ENCODE data around the gene DGCR8.
"Not testable (repeated sequence)": the region's sequence is repeated elsewhere in the genome, so short reads cannot be mapped to it uniquely, and the experiment has no call there.

DNA sequence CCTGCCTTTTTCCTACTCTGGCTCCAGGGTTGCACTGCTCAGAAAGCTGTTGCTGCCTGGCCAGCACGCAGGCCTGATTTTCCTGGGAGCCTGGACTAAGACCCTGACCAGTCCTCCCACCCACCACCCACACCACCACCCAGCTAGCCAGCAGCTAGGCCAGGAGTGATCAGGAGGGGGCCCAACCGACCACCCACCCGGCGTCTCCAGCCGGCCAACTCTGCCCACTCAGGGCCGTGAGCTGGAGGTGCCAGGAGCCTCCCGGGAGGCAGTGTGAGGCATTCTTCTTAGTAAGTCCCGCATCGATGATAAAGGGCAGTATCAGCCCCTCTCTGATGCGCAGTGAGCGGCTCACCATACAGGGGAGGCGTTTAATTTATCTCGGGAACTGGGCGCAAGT, 79.5 kb downstream of the DGCR8 start:
- TF ChIP-seq, protein P1, sequence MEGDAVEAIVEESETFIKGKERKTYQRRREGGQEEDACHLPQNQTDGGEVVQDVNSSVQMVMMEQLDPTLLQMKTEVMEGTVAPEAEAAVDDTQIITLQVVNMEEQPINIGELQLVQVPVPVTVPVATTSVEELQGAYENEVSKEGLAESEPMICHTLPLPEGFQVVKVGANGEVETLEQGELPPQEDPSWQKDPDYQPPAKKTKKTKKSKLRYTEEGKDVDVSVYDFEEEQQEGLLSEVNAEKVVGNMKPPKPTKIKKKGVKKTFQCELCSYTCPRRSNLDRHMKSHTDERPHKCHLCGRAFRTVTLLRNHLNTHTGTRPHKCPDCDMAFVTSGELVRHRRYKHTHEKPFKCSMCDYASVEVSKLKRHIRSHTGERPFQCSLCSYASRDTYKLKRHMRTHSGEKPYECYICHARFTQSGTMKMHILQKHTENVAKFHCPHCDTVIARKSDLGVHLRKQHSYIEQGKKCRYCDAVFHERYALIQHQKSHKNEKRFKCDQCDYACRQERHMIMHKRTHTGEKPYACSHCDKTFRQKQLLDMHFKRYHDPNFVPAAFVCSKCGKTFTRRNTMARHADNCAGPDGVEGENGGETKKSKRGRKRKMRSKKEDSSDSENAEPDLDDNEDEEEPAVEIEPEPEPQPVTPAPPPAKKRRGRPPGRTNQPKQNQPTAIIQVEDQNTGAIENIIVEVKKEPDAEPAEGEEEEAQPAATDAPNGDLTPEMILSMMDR (IDR thresholded peaks at IDR 0.05) = not testable (repeated sequence)
- not testable (repeated sequence) for TF ChIP-seq ZFX (IDR thresholded peaks at IDR 0.05; ENCODE audit: borderline replicate concordance)
